GM21723 (cell line): Measurements from ENCODE around the gene TACC3.
A peak's percentile ranks its signal among the peaks of the same experiment; 100 is the strongest.

Experiments used
- ATAC-seq: cut with Tn5 transposase; IDR thresholded peaks from one replicate; pipeline ENCODE4 v1.9.1; 2021; ENCODE audit warnings: mild to moderate bottlenecking, moderate library complexity; ENCODE audit not compliant: unreplicated experiment

TACC3 gene

DNA sequence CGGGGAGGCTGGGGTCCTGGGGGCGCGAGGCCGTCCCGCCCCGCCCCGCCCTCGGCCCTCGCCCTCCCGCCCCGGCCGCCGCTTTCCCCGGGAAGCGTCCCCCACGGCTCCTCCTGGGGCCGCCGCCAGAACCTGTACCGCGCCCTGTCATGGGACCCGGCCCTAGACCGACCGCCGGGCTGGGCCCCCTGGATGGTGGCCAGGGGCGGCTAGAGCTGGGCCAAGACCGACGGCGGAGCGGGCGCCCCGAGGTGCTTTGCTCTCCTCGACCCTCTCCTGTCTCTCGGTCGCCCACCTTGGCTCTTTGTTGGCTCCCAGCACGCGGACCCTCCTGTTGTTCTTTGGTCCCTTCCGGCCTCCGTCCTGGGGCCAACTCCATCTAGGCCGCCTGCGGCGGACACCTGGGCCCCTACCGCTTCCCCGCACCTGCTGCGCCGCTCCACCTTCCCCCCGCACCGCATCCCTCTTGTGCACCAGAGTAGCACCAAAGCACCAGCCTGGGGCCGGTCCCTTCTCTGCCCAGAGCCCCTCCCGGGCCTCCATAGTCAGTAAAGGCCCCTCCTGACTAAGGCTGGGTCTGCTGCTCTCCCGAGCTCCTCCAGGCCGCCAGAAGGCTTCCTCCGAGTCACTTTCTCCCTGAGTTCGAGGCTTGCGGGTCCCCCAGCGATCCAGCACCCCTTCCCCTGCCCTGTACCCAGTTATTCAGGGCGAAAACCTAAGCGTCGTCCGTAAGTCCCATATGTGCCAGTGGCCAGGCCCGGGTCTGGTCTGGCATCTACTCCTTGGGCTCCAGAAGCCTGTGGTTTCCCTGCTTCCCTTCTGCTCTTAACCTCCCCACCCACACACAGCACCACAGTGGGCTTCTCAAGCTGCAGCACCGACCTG, 587 bp downstream of the TACC3 start:
- peak; percentile 1 for ATAC-seq

- no peak for ATAC-seq
These were observed 1.3 kb downstream of the TACC3 start for GRCh38 chr4:1722551-1723118.

GRCh38 chr4:1723131-1723801, 1.9 kb downstream of the TACC3 start:
- no peak for ATAC-seq

DNA sequence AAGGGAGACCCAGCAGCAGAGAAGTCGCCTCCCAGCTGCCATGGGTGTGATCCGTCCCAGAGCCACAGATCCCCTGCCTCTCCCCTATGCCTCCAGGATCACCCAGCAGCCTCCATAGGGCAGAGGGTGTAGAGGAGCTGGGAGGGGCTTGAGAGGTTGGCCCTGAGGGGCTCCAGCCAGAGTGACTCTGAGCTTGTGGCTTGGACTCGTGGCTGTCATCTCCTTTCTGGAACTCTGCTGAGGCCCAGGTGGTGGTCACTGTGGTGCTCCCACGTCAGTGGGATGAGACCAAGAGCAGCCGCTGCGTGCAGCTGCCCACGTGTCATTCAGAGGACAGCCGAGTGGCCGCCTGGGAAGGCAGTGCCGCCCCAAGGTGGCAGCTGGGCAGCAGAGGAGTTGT, 4.2 kb downstream of the TACC3 start:
- no peak for ATAC-seq

DNA sequence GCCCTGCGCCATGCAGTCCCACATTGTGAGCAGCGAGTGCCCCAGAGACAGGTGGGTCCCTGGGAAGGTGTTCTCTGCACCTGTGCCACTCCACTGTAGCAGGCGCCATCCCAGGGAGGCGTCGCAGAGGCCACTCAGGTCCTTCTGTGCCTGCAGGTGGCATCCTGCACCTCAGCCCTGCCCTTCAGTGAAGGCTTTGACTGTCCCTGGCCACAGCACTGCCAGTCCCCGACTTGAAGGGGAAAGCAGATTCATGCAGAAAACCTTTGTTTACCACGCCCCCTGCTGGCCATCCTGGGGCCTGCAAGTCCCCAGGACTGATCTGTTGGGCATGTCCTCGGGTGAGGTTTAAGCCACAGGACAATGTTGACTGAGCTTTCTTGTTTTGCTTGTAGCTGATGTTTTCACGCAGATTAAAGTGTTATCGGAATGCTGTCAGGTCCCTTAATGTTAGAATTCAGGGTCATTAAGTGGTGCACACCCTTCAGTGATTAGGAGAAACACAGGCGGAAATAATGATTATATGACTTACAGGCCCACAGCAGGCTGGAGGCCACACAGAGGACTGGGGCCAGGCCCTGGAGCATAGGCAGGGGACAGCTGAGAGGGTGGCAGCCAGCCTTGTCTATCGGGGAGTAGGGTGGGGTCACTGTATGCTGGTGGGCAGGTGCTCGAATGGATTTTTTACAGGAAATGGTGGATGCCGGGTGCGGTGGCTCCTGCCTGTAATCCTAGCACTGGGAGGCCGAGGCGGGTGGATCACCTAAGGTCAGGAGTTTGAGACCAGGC, 5.0 kb downstream of the TACC3 start:
- no peak for ATAC-seq

- no peak for ATAC-seq
These were observed 6.1 kb downstream of the TACC3 start for GRCh38 chr4:1727117-1728031.

GRCh38 chr4:1728061-1728980, 7.0 kb downstream of the TACC3 start:
- ATAC-seq = no peak

DNA sequence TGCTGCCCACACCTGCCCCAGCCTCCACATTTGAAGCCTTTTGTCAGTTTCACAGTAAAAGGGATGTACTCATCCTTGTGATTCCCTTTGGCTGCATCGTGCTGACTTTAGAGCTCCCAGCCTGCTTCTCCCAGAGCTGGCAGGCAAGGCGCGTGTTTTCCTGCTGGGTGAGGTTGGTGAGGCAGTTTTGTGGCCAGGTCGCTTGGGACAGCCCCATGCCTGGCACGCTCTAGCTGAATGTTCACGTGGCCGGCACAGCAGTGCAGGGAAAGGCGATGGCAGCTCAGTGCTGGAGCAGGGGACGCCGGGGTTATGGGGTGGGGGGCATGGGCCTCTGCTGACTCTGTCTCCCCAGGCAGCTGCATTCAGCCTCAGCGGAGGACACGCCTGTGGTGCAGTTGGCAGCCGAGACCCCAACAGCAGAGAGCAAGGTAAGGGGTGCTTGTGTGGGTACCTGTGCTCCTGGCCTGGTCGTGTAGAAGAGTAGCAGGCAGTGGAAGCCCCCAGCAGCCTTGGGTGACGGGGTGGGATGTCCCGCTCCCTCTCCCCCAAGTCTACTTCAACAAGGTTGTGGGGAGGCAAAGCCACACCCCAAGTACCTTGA, 9.3 kb downstream of the TACC3 start:
- ATAC-seq = no peak

- ATAC-seq = no peak
These were observed 9.9 kb downstream of the TACC3 start for GRCh38 chr4:1731180-1731579.

- ATAC-seq = no peak
These were observed 11.6 kb downstream of the TACC3 start for GRCh38 chr4:1732911-1733310.

- ATAC-seq = no peak
These were observed 13.9 kb downstream of the TACC3 start for GRCh38 chr4:1735215-1735614.

DNA sequence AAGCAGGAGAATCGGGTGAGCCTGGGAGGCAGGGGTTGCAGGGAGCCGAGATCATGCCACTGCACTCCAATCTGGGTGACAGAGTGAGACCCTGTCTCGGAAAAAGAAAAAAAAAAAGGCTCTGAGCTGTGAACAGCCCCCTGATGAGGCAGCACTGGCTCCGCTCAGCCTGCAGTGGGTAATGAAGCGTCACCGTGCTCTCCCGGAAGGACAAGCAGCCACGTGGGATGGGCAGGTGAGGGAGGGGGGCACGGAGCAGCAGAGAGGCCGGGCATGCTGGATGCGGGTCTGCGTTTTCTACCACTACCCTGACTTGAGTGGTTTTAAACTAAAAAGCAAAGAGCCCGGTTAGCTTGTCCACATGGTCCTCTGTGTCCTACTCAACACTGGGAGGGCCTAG, 15.5 kb downstream of the TACC3 start:
- no peak for ATAC-seq

DNA sequence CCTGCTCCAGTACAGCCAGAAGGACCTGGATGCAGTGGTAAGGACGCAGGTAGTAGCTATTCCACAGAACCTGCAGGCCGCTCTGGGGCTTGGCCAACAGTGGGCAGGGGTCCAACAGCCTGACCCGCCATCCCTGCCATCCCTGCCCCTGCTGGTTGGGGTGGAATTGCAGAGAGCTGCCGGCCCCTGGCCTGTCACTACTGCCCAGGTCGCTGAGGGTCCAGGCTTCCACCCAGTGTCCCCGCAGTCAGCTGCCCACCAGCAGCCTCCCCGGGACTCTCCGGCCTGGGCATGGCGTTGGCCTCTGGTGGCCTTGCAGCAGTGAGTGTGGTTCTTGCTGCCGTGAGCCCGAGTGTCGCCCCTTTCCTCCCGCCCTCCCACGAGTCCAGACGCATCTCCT, 16.3 kb downstream of the TACC3 start:
- no peak for ATAC-seq

- no peak for ATAC-seq
These were observed 17.1 kb downstream of the TACC3 start for GRCh38 chr4:1738410-1738809.

GRCh38 chr4:1739358-1739757, 18.0 kb downstream of the TACC3 start:
- no peak for ATAC-seq

DNA sequence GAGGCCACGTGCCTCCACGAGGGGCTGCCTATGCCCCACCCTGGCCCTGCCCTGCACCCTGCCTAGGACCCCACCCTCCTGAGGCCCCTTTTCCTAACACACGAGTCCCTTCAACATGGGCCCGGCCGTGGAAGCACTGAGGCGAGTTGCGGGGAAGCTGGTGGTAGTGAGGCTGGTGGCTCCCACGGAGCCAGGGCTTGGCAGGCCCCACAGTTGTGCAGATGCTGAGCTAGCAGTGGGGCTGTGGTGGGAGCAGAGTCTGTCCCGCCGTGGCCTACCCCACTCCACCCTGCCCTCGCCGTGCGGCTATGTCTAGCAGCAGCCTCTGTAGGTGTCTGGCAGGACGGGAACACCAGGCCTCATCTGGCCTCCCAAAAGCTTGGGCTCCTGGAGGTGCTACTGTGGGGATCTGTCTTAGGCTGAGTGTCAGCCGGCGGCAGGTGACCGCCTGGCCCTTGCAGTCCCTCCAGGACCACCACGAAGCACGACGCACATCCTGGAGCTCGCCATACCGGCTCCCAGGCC, 18.8 kb downstream of the TACC3 start:
- no peak for ATAC-seq

- ATAC-seq = no peak
These were observed 19.9 kb downstream of the TACC3 start for GRCh38 chr4:1741208-1741607.

- ATAC-seq = no peak
These were observed 22.2 kb downstream of the TACC3 start for GRCh38 chr4:1743551-1743950.
